Smooth muscle cell of the brain vasculature (primary cell): ENCODE data around the gene ADAMTS6.

Source experiments
- DNase-seq: peaks from one replicate; pipeline ENCODE4 v3.0.0-alpha.2; 2012; ENCODE audit warnings: low read depth, low spot score

ADAMTS6 gene

GRCh38 chr5:65475336-65475735 is 6.4 kb downstream of the ADAMTS6 start:
- no peak for DNase-seq

DNA sequence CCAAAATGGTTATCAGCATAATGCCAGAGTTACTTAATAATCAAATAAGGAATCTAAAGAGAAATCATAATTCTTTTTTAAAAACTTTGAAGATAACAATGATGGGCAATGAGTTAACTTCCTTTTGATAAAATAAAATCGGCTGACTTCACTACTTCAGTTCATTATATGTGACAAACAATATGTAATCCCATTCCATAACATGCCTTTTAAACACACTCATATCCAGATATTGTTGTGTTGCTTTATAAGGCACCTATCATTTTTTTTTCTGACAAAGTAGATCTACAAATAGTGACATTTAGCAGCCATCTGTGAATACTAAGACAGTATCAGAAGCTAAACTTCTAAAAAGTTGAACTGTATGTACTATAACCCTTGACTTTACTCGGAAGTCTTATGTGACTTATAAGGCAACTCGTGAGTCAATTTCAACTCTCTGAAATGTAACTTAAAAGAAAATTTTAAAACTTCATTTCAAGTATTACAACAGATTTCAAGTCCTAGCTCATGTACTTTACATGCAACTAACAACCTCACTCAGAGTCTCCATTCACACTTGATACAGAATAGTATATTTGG is 7.5 kb downstream of the ADAMTS6 start:
- no peak for DNase-seq

GRCh38 chr5:65468633-65469032 is 13.1 kb downstream of the ADAMTS6 start:
- no peak for DNase-seq

- no peak for DNase-seq
These were observed 19.5 kb downstream of the ADAMTS6 start for GRCh38 chr5:65462139-65462705.

DNA sequence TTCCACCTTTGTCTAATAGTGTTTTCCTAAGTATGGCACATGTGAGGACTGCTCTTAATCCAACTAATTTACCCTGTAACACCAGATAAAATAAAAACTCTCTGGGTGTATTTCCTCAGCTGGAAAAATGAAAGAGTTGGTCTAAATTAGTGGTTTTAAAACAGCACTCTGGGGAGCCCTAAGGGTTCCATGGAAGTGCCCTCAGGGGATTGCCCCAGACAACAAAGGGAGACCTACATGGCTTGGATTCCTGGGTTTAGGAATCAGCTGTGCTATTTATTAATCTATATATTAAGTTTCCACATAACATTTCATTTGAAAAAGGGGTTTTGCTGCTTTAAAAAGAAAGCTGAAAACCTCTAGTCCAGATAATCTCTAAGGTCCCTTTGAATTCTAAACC is 20.2 kb downstream of the ADAMTS6 start:
- DNase-seq = no peak

- DNase-seq = no peak
These were observed 21.7 kb downstream of the ADAMTS6 start for GRCh38 chr5:65459995-65460394.

DNA sequence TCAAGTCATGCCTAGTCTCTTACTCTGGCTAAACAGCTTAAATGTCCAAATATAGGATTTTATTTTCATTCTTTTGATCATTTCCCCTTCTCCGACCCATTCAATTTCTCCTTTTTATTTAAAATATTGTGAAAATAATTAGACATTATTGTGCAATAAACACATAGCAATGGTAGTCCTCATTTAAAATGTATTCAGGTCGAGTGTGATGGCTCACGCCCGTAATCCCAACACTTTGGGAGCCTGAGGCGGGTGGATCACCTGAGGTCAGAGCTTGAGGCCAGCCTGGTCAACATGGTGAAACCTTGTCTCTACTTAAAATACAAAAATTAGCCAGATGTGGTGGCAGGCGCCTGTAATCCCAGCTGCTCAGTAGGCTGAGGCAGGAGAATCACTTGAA is 26.7 kb downstream of the ADAMTS6 start:
- DNase-seq = no peak

DNA sequence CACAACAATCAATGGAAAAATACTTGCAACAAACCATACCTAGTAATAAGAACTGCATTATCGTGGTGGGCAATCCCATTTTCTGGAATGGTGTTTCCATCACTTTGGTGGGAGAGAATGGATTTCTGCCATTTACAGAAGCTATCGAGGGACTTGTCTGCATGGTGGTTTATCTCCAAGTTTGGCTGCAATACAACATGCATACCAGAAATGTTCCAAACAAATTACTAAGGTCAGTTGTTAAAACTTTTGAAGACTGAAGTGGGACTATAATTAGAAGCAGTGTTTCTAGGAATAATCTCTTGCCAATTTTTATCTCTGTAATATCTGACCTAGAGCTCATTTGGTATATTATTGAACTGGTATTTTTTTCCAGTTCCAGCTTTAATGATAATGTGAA is 30.3 kb downstream of the ADAMTS6 start:
- DNase-seq = no peak

GRCh38 chr5:65446682-65447081 is 35.0 kb downstream of the ADAMTS6 start:
- DNase-seq = no peak

DNA sequence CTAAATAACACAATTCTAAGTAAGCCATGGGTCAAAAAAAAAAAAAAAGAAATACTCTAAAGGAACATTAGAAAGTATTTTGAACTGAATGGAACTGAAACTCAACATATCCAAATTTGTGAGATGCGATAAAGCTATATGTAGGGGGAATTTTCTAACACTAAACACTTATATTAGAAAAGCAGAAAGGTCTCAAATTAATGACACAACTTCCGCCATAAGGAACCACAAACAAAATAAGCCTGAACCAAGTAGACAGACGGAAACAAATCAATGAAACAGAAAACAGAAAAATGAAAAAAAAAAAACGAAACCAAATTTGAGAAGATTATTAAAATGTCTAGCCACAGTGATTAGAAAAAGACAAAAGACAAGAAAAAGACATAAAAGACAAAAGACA is 39.9 kb downstream of the ADAMTS6 start:
- no peak for DNase-seq

GRCh38 chr5:65440456-65440855 is 41.3 kb downstream of the ADAMTS6 start:
- no peak for DNase-seq

DNA sequence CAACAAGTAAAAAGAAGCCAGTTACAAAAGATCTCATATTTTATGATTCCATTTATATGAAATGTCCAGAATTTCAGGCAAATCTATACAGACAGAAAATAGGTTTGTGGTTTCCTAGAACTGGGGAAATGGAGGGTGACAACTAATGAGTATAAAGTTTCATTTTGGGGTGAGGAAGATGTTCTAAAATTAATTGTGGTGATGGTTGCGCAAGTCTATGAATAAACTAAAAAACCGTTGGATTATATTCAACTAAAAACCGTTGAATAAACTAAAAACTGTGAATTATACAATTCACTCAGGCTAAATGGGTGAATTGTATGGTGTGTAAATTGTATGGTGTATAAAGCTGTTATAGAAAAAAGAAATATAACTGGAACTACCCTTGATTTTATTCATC is 47.6 kb downstream of the ADAMTS6 start:
- no peak for DNase-seq

GRCh38 chr5:65426656-65427055 is 55.1 kb downstream of the ADAMTS6 start:
- no peak for DNase-seq

- DNase-seq = no peak
These were observed 58.1 kb downstream of the ADAMTS6 start for GRCh38 chr5:65423623-65424022.

DNA sequence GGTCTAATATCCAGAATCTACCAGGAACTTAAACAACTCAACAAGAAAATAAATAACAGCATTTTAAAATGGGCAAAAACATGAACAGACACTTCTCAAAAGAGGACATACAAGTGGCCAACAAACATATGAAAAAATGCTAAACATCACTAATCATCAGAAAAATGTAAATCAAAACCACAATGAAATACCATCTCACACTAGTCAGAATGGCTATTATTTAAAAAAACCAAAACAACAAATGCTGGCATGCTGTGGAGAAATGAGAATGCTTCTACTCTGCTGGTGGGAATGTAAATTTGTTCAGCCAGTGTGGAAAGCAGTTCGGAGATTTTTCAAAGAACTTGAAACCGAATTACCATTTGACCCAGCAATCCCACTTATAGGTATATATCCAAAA is 63.1 kb downstream of the ADAMTS6 start:
- DNase-seq = no peak

DNA sequence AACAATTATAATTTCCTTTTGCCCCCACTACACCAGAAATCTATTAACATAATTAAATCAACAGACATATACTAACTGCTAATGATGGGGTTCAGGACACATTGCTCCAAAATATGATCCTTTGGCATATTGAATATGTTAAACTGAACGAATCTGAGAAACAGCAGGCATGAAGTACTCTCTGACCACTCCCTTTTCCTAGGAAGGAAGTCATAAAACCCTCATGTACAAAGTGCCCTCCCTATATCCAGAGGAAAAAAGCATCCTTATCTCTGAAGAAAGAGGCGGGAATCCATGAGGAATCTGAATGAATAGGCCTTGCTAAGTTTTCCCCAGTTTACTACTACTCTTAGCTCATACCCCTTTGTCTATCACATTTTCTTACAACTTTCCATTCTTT is 67.9 kb downstream of the ADAMTS6 start:
- DNase-seq = no peak

DNA sequence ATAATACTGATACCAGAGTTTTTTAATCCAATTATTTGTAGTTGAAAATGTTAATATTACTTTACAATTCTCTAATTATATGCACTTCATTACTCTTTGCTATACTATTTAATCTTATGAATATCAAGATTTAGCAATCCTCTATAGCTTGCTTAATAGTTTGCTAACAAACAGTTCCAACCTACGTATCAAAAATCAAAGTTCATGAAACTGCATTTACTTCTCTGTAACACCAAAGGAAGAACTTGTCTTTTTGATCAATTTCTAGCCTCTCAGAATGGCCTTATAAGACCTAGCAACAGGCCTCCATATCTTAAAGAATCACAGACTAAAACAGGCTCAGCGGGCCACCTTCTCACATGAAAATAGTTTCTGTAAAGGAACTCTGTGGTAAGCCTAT is 68.9 kb downstream of the ADAMTS6 start:
- DNase-seq = no peak

DNA sequence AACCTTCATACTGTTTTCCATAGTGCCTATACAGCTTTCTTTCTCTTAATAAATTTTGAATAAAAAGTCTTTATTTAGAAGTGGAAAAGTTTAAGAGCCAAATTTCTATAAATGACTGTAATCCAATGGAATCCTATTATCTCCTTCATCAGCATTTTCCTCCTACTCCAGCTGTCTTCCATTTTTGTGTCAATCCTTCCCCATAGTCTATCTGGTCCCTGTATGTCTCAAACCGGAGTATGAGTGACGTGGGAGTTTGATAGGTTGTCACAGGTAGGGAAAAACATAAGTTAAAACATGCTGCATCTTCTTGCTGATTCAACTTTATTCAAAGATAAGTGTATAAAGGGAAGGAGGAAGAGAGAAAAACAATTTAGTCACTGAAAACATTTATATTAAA is 70.4 kb downstream of the ADAMTS6 start:
- DNase-seq = no peak

DNA sequence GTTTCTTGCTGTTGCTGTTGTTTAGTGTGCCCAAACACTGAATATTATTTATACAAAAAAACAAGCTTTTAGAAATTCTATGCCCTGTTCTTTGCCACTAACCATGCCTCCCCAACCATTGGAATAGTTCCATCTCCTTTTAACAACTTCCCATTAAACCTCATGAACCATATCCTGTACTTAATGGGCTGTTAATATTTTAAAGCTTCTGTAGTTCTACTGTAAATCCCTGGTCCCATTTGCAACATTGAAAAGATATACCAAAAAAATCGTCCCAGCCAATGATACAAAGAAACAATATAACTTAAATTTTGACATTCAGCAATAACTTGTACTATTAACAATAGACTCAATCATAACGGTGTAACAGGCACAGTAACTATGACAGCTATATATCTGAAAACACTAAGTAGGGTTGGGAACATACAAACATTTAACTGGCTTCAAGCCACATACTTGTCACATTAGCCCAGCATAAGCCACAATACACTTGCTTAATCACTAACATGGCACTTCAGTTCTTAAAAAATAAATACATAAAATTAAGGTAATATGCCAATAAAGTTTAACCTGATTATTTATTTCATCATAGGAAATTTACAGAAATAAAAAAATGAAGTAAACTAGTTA is 86.1 kb downstream of the ADAMTS6 start:
- no peak for DNase-seq

- peak; percentile 96 for DNase-seq
These were observed 87.6 kb downstream of the ADAMTS6 start for GRCh38 chr5:65394087-65394486.

DNA sequence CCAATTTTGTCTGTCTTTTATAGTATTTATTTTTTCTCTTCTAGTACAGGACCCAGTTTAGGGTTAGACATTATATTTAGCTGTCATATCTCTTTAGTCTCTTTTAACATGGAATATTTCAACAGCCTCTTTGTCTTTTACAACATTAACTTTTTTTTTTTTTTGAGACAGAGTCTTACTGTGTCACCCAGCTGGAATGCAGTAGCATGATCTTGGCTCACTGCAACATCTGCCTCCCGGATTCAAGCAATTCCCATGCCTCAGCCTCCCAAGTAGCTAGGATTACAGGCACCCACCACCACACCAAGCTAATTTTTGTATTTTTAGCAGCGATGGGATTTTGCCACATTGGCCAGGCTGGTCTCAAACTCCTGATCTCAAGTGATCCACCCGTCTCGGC is 90.1 kb downstream of the ADAMTS6 start:
- DNase-seq = no peak

- DNase-seq = no peak
These were observed 91.5 kb downstream of the ADAMTS6 start for GRCh38 chr5:65390208-65390607.

- no peak for DNase-seq
These were observed 97.9 kb downstream of the ADAMTS6 start for GRCh38 chr5:65383859-65384258.

- DNase-seq = no peak
These were observed 99.1 kb downstream of the ADAMTS6 start for GRCh38 chr5:65382582-65382981.
